ENCODE results near the gene SH3PXD2B.
A peak's percentile ranks its signal among the peaks of the same experiment; 100 is the strongest.
"Not testable (repeated sequence)": the region's sequence is repeated elsewhere in the genome, so short reads cannot be mapped to it uniquely, and the experiment has no call there.

The SH3PXD2B gene

GRCh38 chr5:172415362-172416275 is 38.7 kb downstream of the SH3PXD2B start:
- no peak for DNase-seq

DNA sequence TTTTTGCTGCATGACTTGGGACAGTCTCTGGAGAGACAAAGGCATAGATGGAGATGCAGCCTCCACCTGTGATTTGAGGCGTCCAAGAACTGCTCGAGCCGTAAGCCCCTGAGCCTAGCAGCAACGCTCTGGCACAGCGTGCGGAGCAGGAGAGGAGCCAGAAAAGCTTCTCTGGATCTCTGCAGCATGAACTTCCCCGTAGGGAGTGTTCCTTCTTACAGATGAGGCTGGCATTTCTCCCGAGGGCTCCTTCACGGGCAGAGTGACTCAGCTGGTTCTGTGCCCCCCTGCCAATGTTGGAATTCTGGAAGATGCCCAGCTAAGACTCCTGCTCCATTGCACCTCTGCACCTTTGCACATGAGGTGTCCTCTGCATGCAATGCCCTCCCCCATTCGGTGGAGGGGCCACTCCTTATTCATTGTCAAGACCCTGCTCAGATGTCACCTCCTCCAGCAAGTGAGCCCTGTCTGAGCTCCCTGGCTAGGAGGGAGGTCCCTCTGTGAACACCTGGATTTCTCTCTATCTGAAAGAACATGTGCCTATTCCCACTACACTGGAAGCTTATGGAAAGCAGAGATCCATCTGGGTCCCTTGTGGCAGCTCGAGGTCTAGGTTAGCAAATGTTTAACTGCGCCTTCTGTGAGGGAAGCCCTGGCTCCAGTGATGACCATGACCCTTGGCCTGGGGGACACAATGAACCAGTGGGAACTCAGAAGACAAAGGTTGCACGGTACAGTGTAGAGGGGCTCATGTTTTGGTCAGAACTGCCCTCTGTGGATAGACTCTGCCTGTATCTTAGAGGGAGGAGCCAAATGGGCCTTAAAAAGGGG is 39.6 kb downstream of the SH3PXD2B start:
- peak; percentile 21 for DNase-seq

DNA sequence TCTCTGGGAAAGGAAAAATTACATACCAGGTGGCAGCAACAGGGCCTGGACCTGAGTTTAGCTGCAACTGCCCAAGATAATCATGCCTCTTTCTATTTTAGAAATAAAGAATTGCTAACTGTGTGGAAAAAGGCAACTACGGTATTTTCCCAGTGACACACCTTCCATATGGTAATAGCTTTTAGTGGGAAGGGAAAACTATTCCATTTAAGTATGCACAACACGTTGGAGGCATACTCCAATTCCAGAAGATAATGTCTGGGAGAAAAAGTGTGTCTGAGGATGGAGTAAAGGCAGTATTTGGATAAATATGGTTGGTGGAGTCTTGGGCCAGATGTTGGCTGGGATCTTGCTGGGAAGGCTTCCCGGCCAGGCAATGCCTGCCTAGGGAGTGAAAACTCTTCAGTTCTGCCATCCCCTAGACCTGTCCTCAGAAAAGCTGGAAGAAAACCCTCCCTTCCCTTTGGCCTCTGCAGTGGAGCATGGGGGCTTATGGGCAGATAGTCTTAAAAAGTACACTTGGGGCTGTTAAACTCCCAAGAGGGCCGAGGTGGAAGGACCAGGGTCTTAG is 40.6 kb downstream of the SH3PXD2B start:
- DNase-seq, result no peak

GRCh38 chr5:172412724-172413286 is 41.5 kb downstream of the SH3PXD2B start:
- DNase-seq, result peak; percentile 69

- DNase-seq, result no peak
These were observed 42.7 kb downstream of the SH3PXD2B start for GRCh38 chr5:172411484-172412072.

DNA sequence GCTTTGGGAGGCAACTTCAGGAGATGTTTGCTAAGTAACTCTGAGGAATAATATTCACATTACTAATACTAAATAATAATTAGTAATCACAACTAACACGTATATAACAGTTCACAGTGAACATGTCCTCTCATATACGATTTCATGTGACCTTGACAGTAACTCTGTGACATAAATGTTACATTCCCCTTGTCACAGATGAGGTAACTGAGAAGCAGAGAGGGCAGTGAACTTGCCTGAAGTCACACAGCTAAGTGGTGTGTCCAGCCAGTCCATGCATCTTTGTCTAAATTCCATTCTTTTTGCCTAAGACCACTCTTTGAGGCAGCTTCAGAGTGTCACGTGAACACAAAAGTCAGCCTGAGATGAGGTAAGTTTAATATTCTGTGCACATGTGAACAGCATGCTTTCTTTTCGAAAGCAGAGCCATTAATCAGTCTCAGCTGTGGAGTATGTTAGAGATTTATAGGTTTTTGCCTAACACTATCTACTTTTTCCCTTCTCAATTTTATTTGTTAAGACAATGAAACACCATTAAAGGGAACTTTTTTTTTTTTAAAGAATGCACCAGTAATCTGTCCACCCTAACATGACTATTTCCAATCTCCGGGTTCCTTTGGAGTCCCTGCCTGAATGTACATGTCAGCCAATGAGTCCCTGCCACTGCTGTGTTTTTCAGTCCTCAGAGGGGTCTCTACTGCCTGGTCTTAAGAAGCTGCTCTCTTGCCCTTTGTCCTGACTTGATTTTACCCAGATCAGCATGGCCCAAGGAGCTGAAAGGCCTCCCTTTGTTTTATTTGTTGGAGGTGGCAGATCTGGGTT is 43.5 kb downstream of the SH3PXD2B start:
- DNase-seq, result no peak

DNA sequence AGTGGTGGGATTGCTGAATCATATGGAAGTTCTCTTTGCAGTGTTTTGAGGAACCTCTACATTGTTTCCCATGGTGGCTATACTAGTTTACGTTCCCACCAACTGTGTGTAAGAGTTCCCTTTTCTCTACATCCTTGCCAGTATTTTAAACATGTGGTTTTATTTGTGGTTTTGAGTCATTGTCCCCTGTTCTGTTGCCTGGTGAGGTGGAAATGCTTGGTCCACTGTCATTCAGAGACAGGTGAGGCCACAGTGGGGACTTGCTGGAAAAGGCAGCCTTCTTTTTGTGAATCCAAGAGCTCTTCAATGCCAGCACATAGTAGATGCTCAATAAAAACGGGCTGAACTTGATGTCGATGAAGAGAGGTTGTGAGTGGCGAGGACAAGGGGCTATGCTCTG is 44.2 kb downstream of the SH3PXD2B start:
- no peak for DNase-seq

DNA sequence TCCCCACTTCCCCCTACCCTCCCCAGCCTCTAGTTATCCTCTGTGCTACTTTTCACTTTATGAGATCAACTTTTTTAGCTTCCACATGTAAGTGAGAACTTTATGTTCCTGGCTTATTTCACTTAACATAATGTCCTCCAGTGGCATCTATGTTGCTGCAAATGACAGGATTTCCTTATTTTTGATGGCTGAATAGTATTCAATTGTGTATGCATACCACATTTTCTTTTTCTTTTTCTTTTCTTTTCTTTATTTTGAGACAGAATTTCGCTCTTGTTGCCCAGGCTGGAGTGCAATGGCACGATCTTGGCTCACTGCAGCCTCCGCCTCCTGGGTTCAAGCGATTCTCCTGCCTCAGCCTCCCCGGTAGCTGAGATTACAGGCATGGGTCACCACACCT is 44.8 kb downstream of the SH3PXD2B start:
- DNase-seq, result not testable (repeated sequence)

- no peak for DNase-seq
These were observed 46.5 kb downstream of the SH3PXD2B start for GRCh38 chr5:172407822-172408221.

DNA sequence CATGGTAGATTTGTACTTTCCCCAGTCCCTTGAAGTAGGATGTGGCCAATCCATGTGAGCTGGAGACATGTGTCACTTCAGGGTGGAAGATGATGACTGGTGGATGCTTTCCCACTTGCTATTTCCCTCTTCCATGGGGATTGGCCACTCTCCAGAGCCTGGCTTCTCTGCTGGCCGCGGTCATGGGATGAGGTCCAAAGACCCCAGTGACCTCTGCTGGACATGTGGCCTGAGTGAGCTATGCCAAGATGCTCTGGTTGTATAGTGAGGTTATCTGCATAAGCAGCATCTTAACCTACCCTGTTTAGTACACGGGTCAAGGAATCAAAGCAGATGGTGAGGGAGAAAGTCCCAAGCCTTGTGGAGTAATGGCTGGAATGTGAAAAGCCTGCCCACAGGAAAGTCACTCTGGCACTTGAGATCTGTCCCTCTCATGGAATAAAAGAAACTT is 47.1 kb downstream of the SH3PXD2B start:
- DNase-seq, result no peak

- no peak for DNase-seq
These were observed 48.9 kb downstream of the SH3PXD2B start for GRCh38 chr5:172405226-172406107.

DNA sequence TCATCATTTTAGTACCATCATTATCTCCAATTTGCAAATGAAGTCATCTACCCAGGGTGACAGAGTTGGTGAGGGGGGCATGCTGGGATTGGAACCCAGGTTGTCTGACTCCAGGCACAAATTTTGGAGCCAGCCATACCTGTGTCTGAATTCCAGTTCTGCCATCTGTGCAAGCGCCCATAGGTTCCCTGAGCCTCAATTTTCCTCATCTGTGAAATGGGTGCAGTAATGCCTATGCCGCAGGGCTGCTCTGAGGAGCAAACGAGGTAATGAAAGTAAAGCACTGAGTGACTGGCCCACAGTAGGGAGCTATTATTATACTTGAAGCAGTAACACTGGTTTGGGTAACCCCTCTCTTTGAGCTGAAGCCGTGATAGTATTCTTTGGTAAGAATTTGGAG is 49.6 kb downstream of the SH3PXD2B start:
- no peak for DNase-seq

GRCh38 chr5:172403817-172404216 is 50.5 kb downstream of the SH3PXD2B start:
- no peak for DNase-seq

DNA sequence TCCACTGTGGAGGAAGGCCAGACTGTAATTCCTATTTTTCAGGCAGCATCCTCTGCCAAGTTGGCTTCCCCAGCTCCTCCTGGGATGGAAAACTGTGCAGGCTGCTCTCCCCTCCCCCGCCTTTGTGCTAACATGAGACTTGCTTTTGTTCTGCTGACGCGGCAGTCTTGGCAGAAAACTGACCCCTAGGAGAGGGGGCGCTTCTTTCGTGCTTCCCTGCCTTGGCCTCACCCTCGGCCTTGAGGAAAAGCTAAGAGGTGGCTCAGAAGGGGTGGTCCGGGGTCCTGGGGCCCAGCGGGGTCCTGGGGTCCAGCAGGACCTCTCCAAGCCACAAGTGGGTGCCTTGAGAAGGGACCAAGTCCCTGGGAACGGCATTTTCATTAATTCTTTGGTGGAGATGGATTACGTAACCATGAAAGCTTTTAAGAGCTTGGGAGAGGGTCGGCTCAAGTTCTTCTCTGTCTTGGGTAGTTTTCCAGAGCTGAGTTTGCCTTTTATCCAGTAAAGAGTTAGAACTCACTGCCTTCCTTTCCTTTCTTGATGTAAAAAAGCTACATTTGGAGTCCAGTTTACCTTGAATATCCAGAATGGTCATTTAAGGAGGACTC is 51.0 kb downstream of the SH3PXD2B start:
- DNase-seq, result no peak

GRCh38 chr5:172402531-172403188 is 51.7 kb downstream of the SH3PXD2B start:
- DNase-seq, result no peak

GRCh38 chr5:172402031-172402430 is 52.3 kb downstream of the SH3PXD2B start:
- not testable (repeated sequence) for DNase-seq

- DNase-seq, result no peak
These were observed 54.5 kb downstream of the SH3PXD2B start for GRCh38 chr5:172399826-172400225.

GRCh38 chr5:172399336-172399735 is 55.0 kb downstream of the SH3PXD2B start:
- DNase-seq, result no peak

DNA sequence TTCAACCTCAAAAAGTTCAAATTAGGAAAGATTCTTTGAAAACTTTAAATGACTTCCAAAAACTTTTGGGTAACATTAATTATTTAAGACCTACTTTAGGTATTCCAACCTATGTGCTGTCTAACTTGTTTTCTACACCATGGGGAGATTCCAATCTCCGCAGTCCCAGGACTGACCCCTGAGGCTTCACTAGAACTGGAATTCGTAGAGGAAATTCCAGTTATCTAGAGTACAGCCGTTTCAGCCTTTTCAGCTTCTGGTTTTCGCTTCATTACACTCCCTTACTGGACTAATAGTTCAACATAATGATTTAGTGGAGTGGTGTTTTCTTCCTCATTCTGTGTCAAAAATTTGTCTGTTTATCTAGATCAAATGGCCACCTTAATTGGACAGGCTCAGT is 55.7 kb downstream of the SH3PXD2B start:
- not testable (repeated sequence) for DNase-seq

GRCh38 chr5:172396994-172397393 is 57.3 kb downstream of the SH3PXD2B start:
- not testable (repeated sequence) for DNase-seq

Data from GOT3 (cell line).